GM23338 (cell line): Measurements from ENCODE around the gene RBP7. TPM values are rescaled to one million over a fixed set of nuclear protein-coding genes. Genes with fewer than 3 reads are reported as not detected.
"Not testable (repeated sequence)": the region's sequence is repeated elsewhere in the genome, so short reads cannot be mapped to it uniquely, and the experiment has no call there.

Experiments used
- ATAC-seq: fragments of 200-7000 bp; cut with Tn5 transposase; 3 replicates; pipeline ENCODE4 v1.9.1; 2020
- DNase-seq: peaks from one replicate; pipeline ENCODE4 v3.0.0-alpha.2; 2015; ENCODE audit warnings: low spot score
- H2AFZ ChIP-seq: fragments of 200-600 bp; sonication (generic); 2 replicates; pipeline ENCODE4 v1.8.0; 2016; ENCODE audit warnings: antibody characterized with exemption, mild to moderate bottlenecking, moderate library complexity
- H3F3A ChIP-seq: fragments of 200-600 bp; sonication (generic); replicated peaks from 2 replicates; pipeline ENCODE4 v1.8.0; 2017; ENCODE audit warnings: antibody characterized with exemption, mixed run types, low read depth
- H3K27ac ChIP-seq: fragments of 200-600 bp; sonication (generic); 2 replicates; pipeline ENCODE4 v1.6.1; 2016; ENCODE audit warnings: low read depth
- H3K27me3 ChIP-seq: fragments of 200-600 bp; sonication (generic); 2 replicates; pipeline ENCODE4 v1.8.0; 2016; ENCODE audit warnings: mild to moderate bottlenecking, mixed run types, moderate library complexity; ENCODE audit not compliant: insufficient read depth
- H3K36me3 ChIP-seq: fragments of 200-600 bp; sonication (generic); 2 replicates; pipeline ENCODE4 v1.8.0; 2016; ENCODE audit warnings: mild to moderate bottlenecking; ENCODE audit not compliant: insufficient read depth
- H3K4me1 ChIP-seq: fragments of 200-600 bp; sonication (generic); 2 replicates; pipeline ENCODE4 v1.8.0; 2016; ENCODE audit warnings: mild to moderate bottlenecking, moderate library complexity; ENCODE audit not compliant: insufficient read depth
- H3K4me2 ChIP-seq: fragments of 200-600 bp; sonication (generic); 2 replicates; pipeline ENCODE4 v1.7.1; 2017; ENCODE audit warnings: mixed run types
- H3K4me3 ChIP-seq: fragments of 200-600 bp; sonication (generic); 2 replicates; pipeline ENCODE4 v1.6.1; 2016; ENCODE audit warnings: mixed run types
- H3K79me2 ChIP-seq: fragments of 200-600 bp; sonication (generic); replicated peaks from 2 replicates; pipeline ENCODE4 v1.8.0; 2017; ENCODE audit warnings: mild to moderate bottlenecking; ENCODE audit not compliant: insufficient read depth
- H3K9me2 ChIP-seq: fragments of 200-600 bp; sonication (generic); 2 replicates; pipeline ENCODE4 v1.8.0; 2017; ENCODE audit not compliant: insufficient read depth
- H4K20me1 ChIP-seq: fragments of 200-600 bp; sonication (generic); replicated peaks from 2 replicates; pipeline ENCODE4 v1.8.0; 2017; ENCODE audit warnings: mild to moderate bottlenecking; ENCODE audit not compliant: insufficient read depth
- H3K27ac Mint-ChIP-seq: 2 replicates; pipeline ENCODE4 v1.8.0; 2020; ENCODE audit warnings: inconsistent platforms, mild to moderate bottlenecking, moderate library complexity, mixed read lengths
- H3K27me3 Mint-ChIP-seq: 3 replicates; pipeline ENCODE4 v1.8.0; 2022; ENCODE audit warnings: low read depth, mild to moderate bottlenecking, moderate library complexity, mixed read lengths, inconsistent platforms; ENCODE audit not compliant: insufficient read depth, poor library complexity
- H3K36me3 Mint-ChIP-seq: 3 replicates; pipeline ENCODE4 v1.8.0; 2021; ENCODE audit warnings: low read depth, mild to moderate bottlenecking, inconsistent platforms, moderate library complexity, mixed read lengths
- H3K4me1 Mint-ChIP-seq: 3 replicates; pipeline ENCODE4 v1.8.0; 2020; ENCODE audit warnings: mild to moderate bottlenecking, inconsistent platforms, mixed read lengths
- H3K4me3 Mint-ChIP-seq: 3 replicates; pipeline ENCODE4 v1.8.0; 2021; ENCODE audit warnings: moderate library complexity, mild to moderate bottlenecking, inconsistent platforms, mixed read lengths
- H3K9me3 Mint-ChIP-seq: 3 replicates; pipeline ENCODE4 v1.8.0; 2020; ENCODE audit warnings: moderate library complexity, mild to moderate bottlenecking, inconsistent platforms, mixed read lengths
- CTCF ChIP-seq, 2 experiments: fragments of 200-600 bp in 1 of 2; sonication (generic) in 1 of 2; conservative IDR thresholded peaks; 2 replicates each; pipeline versions ENCODE4 v1.5.1 to v1.6.1; 2016 to 2017; ENCODE audit warnings: antibody characterized with exemption in 2 of 2, low read depth in 2 of 2, mild to moderate bottlenecking in 2 of 2, moderate library complexity in 1 of 2
- EZH2 ChIP-seq: fragments of 200-600 bp; sonication (generic); IDR thresholded peaks from one replicate; pipeline ENCODE4 v1.8.0; 2017; ENCODE audit warnings: antibody characterized with exemption, mild to moderate bottlenecking, low read depth; ENCODE audit not compliant: unreplicated experiment
- EZH2phosphoT487 ChIP-seq: fragments of 200-600 bp; sonication (generic); IDR thresholded peaks from one replicate; pipeline ENCODE4 v1.8.1; 2018; ENCODE audit warnings: antibody characterized with exemption; ENCODE audit not compliant: unreplicated experiment
- JUNB ChIP-seq: IDR thresholded peaks from one replicate; pipeline ENCODE4 v1.6.1; 2016; ENCODE audit warnings: antibody characterized with exemption; ENCODE audit not compliant: unreplicated experiment
- POLR2AphosphoS5 ChIP-seq: IDR thresholded peaks from 2 replicates; pipeline ENCODE4 v1.6.1; 2016; ENCODE audit warnings: antibody characterized with exemption, low read depth
- STAT1 ChIP-seq: IDR thresholded peaks from one replicate; pipeline ENCODE4 v1.6.1; 2016; ENCODE audit warnings: antibody characterized with exemption; ENCODE audit not compliant: unreplicated experiment
- polyA plus RNA-seq: library from polyadenylated mRNA; unstranded; fragments of >200 nt; fragmentation: Nextera tagmentation; extraction: Ambion mirVana; gene quantifications from 2 replicates; pipeline ENCODE4 v1.2.1, GENCODE V29; 2016
- total RNA-seq: library from RNA; depleted of rRNA; stranded (reverse); fragments of >200 nt; shearing (Covaris generic); gene quantifications from 2 replicates; pipeline ENCODE4 v1.2.3, GENCODE V29; 2014
- TF ChIP-seq, protein P1 (sequence below): fragments of 250-450 bp; sonication (Bioruptor Pico); IDR thresholded peaks from 2 replicates; pipeline ENCODE4 v1.5.0; 2020; ENCODE audit warnings: mild to moderate bottlenecking, moderate library complexity

Gene RBP7
- total and polyA plus RNA-seq, 2 experiments from 2014 or later: 3.2 to 16.7 TPM

- TF ChIP-seq, protein P1, sequence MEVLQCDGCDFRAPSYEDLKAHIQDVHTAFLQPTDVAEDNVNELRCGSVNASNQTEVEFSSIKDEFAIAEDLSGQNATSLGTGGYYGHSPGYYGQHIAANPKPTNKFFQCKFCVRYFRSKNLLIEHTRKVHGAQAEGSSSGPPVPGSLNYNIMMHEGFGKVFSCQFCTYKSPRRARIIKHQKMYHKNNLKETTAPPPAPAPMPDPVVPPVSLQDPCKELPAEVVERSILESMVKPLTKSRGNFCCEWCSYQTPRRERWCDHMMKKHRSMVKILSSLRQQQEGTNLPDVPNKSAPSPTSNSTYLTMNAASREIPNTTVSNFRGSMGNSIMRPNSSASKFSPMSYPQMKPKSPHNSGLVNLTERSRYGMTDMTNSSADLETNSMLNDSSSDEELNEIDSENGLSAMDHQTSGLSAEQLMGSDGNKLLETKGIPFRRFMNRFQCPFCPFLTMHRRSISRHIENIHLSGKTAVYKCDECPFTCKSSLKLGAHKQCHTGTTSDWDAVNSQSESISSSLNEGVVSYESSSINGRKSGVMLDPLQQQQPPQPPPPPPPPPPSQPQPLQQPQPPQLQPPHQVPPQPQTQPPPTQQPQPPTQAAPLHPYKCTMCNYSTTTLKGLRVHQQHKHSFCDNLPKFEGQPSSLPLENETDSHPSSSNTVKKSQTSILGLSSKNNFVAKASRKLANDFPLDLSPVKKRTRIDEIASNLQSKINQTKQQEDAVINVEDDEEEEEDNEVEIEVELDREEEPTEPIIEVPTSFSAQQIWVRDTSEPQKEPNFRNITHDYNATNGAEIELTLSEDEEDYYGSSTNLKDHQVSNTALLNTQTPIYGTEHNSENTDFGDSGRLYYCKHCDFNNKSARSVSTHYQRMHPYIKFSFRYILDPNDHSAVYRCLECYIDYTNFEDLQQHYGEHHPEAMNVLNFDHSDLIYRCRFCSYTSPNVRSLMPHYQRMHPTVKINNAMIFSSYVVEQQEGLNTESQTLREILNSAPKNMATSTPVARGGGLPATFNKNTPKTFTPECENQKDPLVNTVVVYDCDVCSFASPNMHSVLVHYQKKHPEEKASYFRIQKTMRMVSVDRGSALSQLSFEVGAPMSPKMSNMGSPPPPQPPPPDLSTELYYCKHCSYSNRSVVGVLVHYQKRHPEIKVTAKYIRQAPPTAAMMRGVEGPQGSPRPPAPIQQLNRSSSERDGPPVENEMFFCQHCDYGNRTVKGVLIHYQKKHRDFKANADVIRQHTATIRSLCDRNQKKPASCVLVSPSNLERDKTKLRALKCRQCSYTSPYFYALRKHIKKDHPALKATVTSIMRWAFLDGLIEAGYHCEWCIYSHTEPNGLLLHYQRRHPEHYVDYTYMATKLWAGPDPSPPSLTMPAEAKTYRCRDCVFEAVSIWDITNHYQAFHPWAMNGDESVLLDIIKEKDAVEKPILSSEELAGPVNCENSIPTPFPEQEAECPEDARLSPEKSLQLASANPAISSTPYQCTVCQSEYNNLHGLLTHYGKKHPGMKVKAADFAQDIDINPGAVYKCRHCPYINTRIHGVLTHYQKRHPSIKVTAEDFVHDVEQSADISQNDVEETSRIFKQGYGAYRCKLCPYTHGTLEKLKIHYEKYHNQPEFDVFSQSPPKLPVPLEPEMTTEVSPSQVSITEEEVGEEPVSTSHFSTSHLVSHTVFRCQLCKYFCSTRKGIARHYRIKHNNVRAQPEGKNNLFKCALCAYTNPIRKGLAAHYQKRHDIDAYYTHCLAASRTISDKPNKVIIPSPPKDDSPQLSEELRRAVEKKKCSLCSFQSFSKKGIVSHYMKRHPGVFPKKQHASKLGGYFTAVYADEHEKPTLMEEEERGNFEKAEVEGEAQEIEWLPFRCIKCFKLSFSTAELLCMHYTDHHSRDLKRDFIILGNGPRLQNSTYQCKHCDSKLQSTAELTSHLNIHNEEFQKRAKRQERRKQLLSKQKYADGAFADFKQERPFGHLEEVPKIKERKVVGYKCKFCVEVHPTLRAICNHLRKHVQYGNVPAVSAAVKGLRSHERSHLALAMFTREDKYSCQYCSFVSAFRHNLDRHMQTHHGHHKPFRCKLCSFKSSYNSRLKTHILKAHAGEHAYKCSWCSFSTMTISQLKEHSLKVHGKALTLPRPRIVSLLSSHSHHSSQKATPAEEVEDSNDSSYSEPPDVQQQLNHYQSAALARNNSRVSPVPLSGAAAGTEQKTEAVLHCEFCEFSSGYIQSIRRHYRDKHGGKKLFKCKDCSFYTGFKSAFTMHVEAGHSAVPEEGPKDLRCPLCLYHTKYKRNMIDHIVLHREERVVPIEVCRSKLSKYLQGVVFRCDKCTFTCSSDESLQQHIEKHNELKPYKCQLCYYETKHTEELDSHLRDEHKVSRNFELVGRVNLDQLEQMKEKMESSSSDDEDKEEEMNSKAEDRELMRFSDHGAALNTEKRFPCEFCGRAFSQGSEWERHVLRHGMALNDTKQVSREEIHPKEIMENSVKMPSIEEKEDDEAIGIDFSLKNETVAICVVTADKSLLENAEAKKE (CRISPR knock-in tag): no peak
- no peak for TF ChIP-seq POLR2AphosphoS5
- TF ChIP-seq STAT1: no peak
- TF ChIP-seq CTCF (conservative IDR thresholded peaks at IDR 0.05; ENCODE audit: low read depth in 2 of 2): no peak
- TF ChIP-seq EZH2phosphoT487: no peak
- no peak for TF ChIP-seq EZH2
- no peak for TF ChIP-seq JUNB
Observed at GRCh38 chr1:10001016-10001665, 4.1 kb downstream of the RBP7 start (continued).

DNA sequence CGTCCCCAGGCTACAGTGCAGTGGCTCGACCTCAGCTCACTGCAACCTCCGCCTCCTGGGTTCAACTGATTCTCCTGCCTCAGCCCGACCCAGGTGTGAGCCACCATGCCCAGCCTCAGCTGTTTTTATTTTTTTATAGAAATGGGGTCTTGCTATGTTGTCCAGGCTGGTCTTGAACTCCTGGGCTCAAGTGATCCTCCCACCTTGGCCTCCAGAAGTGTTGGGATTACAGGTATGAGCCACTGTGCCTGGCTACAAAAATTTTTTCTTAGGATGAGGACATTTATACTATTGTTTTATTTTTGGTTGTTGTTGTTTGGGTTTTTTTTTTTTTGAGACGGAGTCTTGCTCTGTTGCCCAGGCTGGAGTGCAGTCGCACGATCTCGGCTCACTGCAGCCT lies 8.2 kb downstream of the RBP7 start:
- H3K27ac Mint-ChIP-seq, H3K27me3 Mint-ChIP-seq, H3K9me3 Mint-ChIP-seq, H3K4me1 Mint-ChIP-seq, H3K9me2 ChIP-seq, H2AFZ ChIP-seq, H3K36me3 Mint-ChIP-seq, ATAC-seq, H3K4me2 ChIP-seq, H3K27ac ChIP-seq, H3K36me3 ChIP-seq, DNase-seq, H3K79me2 ChIP-seq, H3K4me1 ChIP-seq, H3K4me3 ChIP-seq, H3K4me3 Mint-ChIP-seq, H3F3A ChIP-seq, H4K20me1 ChIP-seq, H3K27me3 ChIP-seq: not testable (repeated sequence)
